ENCODE results near the gene LDB2. TPM values are rescaled to one million over a fixed set of nuclear protein-coding genes. Genes with fewer than 3 reads are reported as not detected.

The LDB2 gene
- total and polyA plus RNA-seq, 3 experiments from 2014 or later, result not detected

DNA sequence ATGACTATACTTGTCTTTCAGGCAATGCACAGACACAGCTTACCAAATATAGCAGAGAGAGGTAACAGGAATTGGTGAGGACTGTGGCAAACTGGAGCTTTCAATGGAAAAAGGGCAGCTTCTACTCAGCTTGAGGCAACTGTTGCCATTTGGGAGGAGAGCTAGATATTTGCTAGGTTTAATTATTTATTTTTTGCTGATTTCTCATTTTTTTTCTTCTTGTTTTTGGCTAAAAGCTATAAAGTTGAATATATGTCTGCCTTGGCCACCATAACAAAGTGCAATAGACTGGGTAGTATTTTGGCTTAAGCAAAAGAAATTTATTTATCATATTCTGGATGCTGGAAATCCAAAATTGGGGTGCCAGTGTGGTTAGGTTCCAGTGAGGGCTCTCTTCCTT lies 93.9 kb downstream of the LDB2 start:
- H3K27me3 Mint-ChIP-seq, result no peaks in the 10 kb centered on the region
- Histone ChIP-seq H3K4me1 (ENCODE audit: insufficient read depth, low read length) (no peaks in the 10 kb centered on the region), H3K27ac (ENCODE audit: low read depth, low read length) (no peak overlapping the region), H3K27me3 (ENCODE audit: insufficient read depth, low read length, poor library complexity, severe bottlenecking) (no peaks in the 10 kb centered on the region), H3K4me3 (ENCODE audit: low read length) (no peak overlapping the region), H3K9me3 (ENCODE audit: low read length) (no peaks in the 10 kb centered on the region), H3K36me3 (ENCODE audit: insufficient read depth, low read length) (no peaks in the 10 kb centered on the region)
- no peaks in the 10 kb centered on the region for H3K36me3 Mint-ChIP-seq
- no peak overlapping the region for H3K27ac Mint-ChIP-seq
- no peaks in the 10 kb centered on the region for H3K4me1 Mint-ChIP-seq
- ChIA-PET CTCF (no interaction called here), POLR2A (no interaction called here)
- no peak overlapping the region for H3K4me3 Mint-ChIP-seq
- no peaks in the 10 kb centered on the region for H3K9me3 Mint-ChIP-seq
- DNase-seq, result no peak

DNA sequence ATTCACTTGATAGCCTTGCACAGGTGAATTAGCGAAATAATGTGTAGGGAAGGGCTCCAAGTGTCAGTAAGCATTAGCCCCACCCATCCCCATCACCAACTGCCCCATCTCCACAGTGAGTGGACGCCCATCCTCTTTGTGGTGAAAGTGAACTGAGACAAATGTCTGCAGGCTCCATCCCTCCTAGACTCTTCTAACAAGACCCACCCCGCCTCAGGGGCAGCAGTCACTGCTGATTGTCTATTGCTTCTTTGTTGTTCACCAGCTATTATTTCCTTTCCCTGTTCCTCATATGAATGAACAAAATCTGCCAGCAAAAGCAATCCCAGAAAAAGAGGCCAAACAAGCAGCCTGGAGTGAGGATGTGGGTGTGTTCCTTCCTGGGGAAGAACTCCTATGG lies 96.4 kb downstream of the LDB2 start:
- Histone ChIP-seq H3K27ac (ENCODE audit: low read depth, low read length) (no peak overlapping the region), H3K36me3 (ENCODE audit: insufficient read depth, low read length) (no peaks in the 10 kb centered on the region), H3K4me3 (ENCODE audit: low read length) (no peak overlapping the region), H3K9me3 (ENCODE audit: low read length) (no peaks in the 10 kb centered on the region), H3K27me3 (ENCODE audit: insufficient read depth, low read length, poor library complexity, severe bottlenecking) (no peaks in the 10 kb centered on the region), H3K4me1 (ENCODE audit: insufficient read depth, low read length) (no peaks in the 10 kb centered on the region)
- no peaks in the 10 kb centered on the region for H3K9me3 Mint-ChIP-seq
- no peak for DNase-seq
- H3K36me3 Mint-ChIP-seq, result no peaks in the 10 kb centered on the region
- H3K27ac Mint-ChIP-seq, result no peak overlapping the region
- H3K27me3 Mint-ChIP-seq, result no peaks in the 10 kb centered on the region
- ChIA-PET POLR2A (no interaction called here), CTCF (no interaction called here)
- no peak overlapping the region for H3K4me3 Mint-ChIP-seq
- no peaks in the 10 kb centered on the region for H3K4me1 Mint-ChIP-seq

DNA sequence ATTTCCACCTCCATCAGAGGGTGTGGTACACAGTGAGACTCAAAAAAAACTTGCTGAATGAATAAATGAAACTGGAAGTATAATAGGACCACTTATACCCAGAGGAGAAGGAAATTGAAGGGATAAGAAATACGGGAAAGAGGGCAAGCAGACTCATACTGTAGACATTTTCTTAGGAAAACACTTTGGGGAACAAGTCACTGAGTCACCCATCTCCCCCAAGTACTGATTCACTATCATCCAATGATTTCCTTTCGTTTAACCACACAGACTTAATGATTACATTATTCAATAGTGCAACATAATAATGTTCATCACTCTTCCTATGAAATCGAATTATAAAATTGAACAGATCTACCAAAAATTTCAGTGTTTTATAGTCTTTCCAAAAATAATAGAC lies 97.1 kb downstream of the LDB2 start:
- H3K36me3 ChIP-seq (ENCODE audit: insufficient read depth, low read length), result no peaks in the 10 kb centered on the region

DNA sequence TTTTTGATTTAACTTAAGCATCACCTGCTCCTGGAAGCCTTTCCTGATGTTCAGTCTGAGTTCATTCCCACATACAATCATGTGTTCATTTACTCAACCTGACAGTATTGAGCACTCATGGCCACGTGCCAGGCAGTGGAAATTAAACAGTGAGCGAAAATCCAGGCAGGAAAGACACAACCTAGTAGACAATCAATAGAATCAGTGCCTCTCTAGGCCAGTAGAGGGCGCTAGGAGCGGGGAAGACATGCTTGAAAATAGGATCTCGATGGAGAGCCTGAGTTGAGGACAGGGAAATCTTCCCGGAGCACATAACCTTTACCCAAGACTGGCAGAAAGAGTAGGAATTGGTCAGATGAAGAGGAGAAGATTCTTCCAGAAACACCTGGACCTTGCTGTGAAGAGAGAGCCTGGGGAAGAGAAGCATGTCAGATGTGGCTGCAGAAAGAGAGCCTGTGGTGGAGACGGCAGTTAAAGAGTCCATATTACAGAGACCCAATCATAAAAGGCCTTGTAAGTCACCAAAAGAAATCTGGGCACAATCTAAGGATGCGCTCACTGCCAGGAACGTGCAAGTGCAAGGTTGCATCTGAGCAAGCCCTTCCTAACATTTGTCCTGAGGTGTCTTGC lies 103.5 kb downstream of the LDB2 start:
- POLR2A ChIA-PET, result no interaction called here
- peaks cover 2 to 4% (median 2%) of the 10 kb centered on the region in 3 donors for H3K4me1 Mint-ChIP-seq
- no peak overlapping the region for H3K4me3 Mint-ChIP-seq
- H3K27me3 Mint-ChIP-seq, result peaks cover 3 to 5% of the 10 kb centered on the region in 2 donors
- Histone ChIP-seq H3K27ac (ENCODE audit: low read depth, low read length) (no peak overlapping the region), H3K27me3 (ENCODE audit: insufficient read depth, low read length, poor library complexity, severe bottlenecking) (no peaks in the 10 kb centered on the region), H3K4me3 (ENCODE audit: low read length) (no peak overlapping the region), H3K9me3 (ENCODE audit: low read length) (no peaks in the 10 kb centered on the region), H3K4me1 (ENCODE audit: insufficient read depth, low read length) (no peaks in the 10 kb centered on the region), H3K36me3 (ENCODE audit: insufficient read depth, low read length) (no peaks in the 10 kb centered on the region)
- no peaks in the 10 kb centered on the region for H3K36me3 Mint-ChIP-seq
- peak in 3 of 5 donors; percentile 1 to 46 (median 11) for DNase-seq
- CTCF ChIA-PET, result interaction anchor here (1.4 kb wide), 1 partner anchor 122 kb away, joined by 5 read pairs; no protein-coding TSS in a partner anchor
- H3K27ac Mint-ChIP-seq, result no peak overlapping the region
- no peaks in the 10 kb centered on the region for H3K9me3 Mint-ChIP-seq

More for the DNA sequence above, 97.1 kb downstream of the LDB2 start:
- Histone ChIP-seq H3K9me3 (ENCODE audit: low read length) (no peaks in the 10 kb centered on the region), H3K27ac (ENCODE audit: low read depth, low read length) (no peak overlapping the region), H3K27me3 (ENCODE audit: insufficient read depth, low read length, poor library complexity, severe bottlenecking) (no peaks in the 10 kb centered on the region), H3K4me3 (ENCODE audit: low read length) (no peak overlapping the region), H3K4me1 (ENCODE audit: insufficient read depth, low read length) (no peaks in the 10 kb centered on the region)
- no peaks in the 10 kb centered on the region for H3K27me3 Mint-ChIP-seq
- ChIA-PET POLR2A (no interaction called here), CTCF (no interaction called here)
- H3K4me3 Mint-ChIP-seq, result no peak overlapping the region
- H3K36me3 Mint-ChIP-seq, result no peaks in the 10 kb centered on the region
- H3K27ac Mint-ChIP-seq, result no peak overlapping the region
- DNase-seq, result no peak
- H3K9me3 Mint-ChIP-seq, result no peaks in the 10 kb centered on the region
- no peaks in the 10 kb centered on the region for H3K4me1 Mint-ChIP-seq

DNA sequence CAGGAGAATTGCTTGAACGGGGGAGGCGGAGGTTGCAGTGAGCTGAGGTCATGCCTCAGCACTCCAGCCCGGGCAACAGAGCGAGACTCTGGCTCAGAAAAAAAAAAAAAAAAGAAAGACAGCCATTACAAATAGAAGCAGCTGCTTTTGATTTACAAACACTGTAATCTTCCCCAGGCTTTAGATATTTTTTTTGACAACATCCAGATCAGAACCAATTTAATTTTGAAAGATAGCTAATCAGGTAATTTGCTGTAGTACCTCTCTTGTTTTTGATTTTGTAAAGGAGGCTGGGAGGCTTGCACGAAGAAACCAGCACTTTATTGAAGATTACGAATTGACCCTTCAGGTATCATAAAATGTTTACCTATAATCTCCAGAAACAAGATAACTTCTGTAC lies 107.0 kb downstream of the LDB2 start:
- no peaks in the 10 kb centered on the region for H3K9me3 Mint-ChIP-seq
- DNase-seq, result no peak

DNA sequence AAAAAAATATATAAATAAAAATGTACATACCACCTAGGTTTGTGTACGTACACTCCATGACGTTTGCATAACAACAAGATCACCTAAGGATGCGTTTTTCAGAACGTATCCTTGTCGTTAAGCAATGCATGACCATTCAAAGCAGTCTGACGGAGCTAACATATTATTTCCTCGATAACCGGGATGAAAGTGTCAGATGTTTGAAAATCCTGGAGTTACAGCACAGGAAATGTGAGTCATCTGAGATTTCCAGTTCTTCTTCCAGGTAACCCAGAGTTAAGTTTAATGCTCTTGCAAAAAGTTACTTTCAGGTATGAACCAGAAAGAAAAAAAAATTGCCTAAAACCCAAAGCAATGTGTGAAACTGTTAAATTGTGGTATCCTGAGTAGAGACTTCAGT lies 107.9 kb downstream of the LDB2 start:
- Mint-ChIP-seq H3K9me3 (no peaks in the 10 kb centered on the region), H3K27ac (no peak overlapping the region), H3K4me3 (no peak overlapping the region), H3K36me3 (no peaks in the 10 kb centered on the region), H3K27me3 (peaks cover 7 to 8% of the 10 kb centered on the region in 2 donors), H3K4me1 (peaks cover 2 to 4% (median 2%) of the 10 kb centered on the region in 3 donors)
- H3K36me3 ChIP-seq (ENCODE audit: insufficient read depth, low read length), result no peaks in the 10 kb centered on the region
- H3K4me3 ChIP-seq (ENCODE audit: low read length), result no peak overlapping the region
- H3K27ac ChIP-seq (ENCODE audit: low read depth, low read length), result no peak overlapping the region
- H3K9me3 ChIP-seq (ENCODE audit: low read length), result no peaks in the 10 kb centered on the region
- H3K4me1 ChIP-seq (ENCODE audit: insufficient read depth, low read length), result no peaks in the 10 kb centered on the region
- H3K27me3 ChIP-seq (ENCODE audit: insufficient read depth, low read length, poor library complexity, severe bottlenecking), result no peaks in the 10 kb centered on the region
- POLR2A ChIA-PET, result no interaction called here
- no peak for DNase-seq
- CTCF ChIA-PET, result interaction anchor here (1.6 kb wide), 1 partner anchor 126 kb away, joined by 4 read pairs; no protein-coding TSS in a partner anchor

More for the DNA sequence above, 107.0 kb downstream of the LDB2 start:
- CTCF ChIA-PET, result interaction anchor here (1.6 kb wide), 1 partner anchor 125 kb away, joined by 4 read pairs; no protein-coding TSS in a partner anchor
- Mint-ChIP-seq H3K4me1 (peaks cover 2 to 4% (median 2%) of the 10 kb centered on the region in 3 donors), H3K27ac (no peak overlapping the region), H3K36me3 (no peaks in the 10 kb centered on the region), H3K27me3 (peaks cover 8 to 10% of the 10 kb centered on the region in 2 donors), H3K4me3 (no peak overlapping the region)
- Histone ChIP-seq H3K27me3 (ENCODE audit: insufficient read depth, low read length, poor library complexity, severe bottlenecking) (no peaks in the 10 kb centered on the region), H3K36me3 (ENCODE audit: insufficient read depth, low read length) (no peaks in the 10 kb centered on the region), H3K4me1 (ENCODE audit: insufficient read depth, low read length) (no peaks in the 10 kb centered on the region), H3K4me3 (ENCODE audit: low read length) (no peak overlapping the region), H3K27ac (ENCODE audit: low read depth, low read length) (no peak overlapping the region), H3K9me3 (ENCODE audit: low read length) (no peaks in the 10 kb centered on the region)
- POLR2A ChIA-PET, result no interaction called here

DNA sequence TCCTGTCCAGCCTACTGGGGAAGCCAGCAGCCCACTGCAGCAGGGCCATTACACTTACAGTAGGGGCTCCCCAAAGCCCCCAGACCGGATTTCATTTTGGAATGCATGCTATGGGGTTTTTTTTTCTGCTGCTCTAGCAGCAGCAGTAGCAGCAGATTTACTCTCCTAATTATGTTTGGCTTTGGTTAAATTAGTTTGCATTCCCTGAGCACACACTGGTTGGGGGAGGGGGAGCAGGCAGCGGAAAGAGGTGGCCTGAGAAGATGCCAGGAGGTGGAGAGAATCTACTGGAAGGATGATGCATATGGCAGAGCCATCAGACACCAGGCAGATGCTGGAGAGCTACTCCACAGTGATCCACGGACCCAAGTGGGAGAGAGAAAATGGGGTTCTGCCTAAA lies 109.6 kb downstream of the LDB2 start:
- H3K27me3 ChIP-seq (ENCODE audit: insufficient read depth, low read length, poor library complexity, severe bottlenecking), result no peaks in the 10 kb centered on the region
- ChIA-PET POLR2A (no interaction called here), CTCF (no interaction called here)
- no peak overlapping the region for H3K4me3 ChIP-seq (ENCODE audit: low read length)
- H3K36me3 ChIP-seq (ENCODE audit: insufficient read depth, low read length), result no peaks in the 10 kb centered on the region
- Mint-ChIP-seq H3K36me3 (no peaks in the 10 kb centered on the region), H3K27me3 (peaks cover 4 to 8% of the 10 kb centered on the region in 2 donors), H3K4me3 (no peak overlapping the region), H3K9me3 (no peaks in the 10 kb centered on the region), H3K27ac (no peak overlapping the region), H3K4me1 (no peaks in the 10 kb centered on the region)
- no peak overlapping the region for H3K27ac ChIP-seq (ENCODE audit: low read depth, low read length)
- H3K4me1 ChIP-seq (ENCODE audit: insufficient read depth, low read length), result no peaks in the 10 kb centered on the region
- H3K9me3 ChIP-seq (ENCODE audit: low read length), result no peaks in the 10 kb centered on the region
- DNase-seq, result no peak

DNA sequence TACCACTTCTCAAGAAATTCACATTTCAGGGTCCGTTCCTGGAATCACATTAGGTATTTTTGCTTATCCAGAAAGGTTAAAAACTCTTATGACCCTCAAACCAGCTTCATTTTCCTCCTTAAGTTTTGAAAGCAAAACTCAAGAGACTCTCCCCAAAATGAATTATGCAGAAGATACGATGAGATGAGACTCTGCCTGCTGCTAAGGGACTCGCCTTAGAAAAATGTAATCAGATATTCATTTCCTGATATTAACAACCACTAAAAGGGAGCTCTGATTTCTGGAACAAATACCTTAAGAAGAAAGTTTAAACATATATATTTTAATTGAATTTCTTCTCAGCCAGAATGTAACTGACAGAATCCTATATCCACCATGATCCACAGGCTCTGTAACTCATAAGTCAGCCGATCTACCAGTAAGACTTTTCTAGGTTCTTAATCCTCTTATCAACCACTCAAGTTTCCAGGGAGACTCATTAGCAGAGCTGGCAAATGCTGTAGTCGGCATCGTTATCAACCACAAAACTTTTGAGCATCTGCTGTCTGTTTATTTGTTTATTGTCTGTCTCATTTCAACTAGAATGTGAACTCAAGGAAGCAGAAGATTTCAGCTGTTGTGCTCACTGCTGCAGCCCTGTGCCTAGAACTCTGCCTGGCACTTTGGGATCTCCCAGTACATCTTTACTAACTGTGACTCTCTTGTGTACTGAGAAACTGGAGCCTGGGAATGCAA lies 112.5 kb downstream of the LDB2 start:
- Histone ChIP-seq H3K4me3 (ENCODE audit: low read length) (no peak overlapping the region), H3K9me3 (ENCODE audit: low read length) (no peaks in the 10 kb centered on the region), H3K27me3 (ENCODE audit: insufficient read depth, low read length, poor library complexity, severe bottlenecking) (no peaks in the 10 kb centered on the region), H3K4me1 (ENCODE audit: insufficient read depth, low read length) (no peaks in the 10 kb centered on the region), H3K27ac (ENCODE audit: low read depth, low read length) (no peak overlapping the region), H3K36me3 (ENCODE audit: insufficient read depth, low read length) (no peaks in the 10 kb centered on the region)
- Mint-ChIP-seq H3K27ac (no peak overlapping the region), H3K4me1 (no peaks in the 10 kb centered on the region), H3K9me3 (no peaks in the 10 kb centered on the region), H3K27me3 (peaks cover 4 to 8% of the 10 kb centered on the region in 2 donors), H3K36me3 (no peaks in the 10 kb centered on the region), H3K4me3 (no peak overlapping the region)
- ChIA-PET CTCF (no interaction called here), POLR2A (no interaction called here)
- DNase-seq, result no peak

All from CD8-positive, alpha-beta memory T cell (primary cell).